GM23248 (cell line): ENCODE results near the gene LYSMD1.

Source experiments
- EZH2 ChIP-seq: fragments of 200-600 bp; sonication (generic); IDR thresholded peaks from 2 replicates; pipeline ENCODE4 v1.6.1; 2018; ENCODE audit warnings: antibody characterized with exemption, mild to moderate bottlenecking; ENCODE audit not compliant: insufficient read depth, poor library complexity, severe bottlenecking
- EZH2phosphoT487 ChIP-seq: fragments of 200-600 bp; sonication (generic); IDR thresholded peaks from 2 replicates; pipeline ENCODE4 v1.6.1; 2018; ENCODE audit warnings: antibody characterized with exemption, moderate library complexity, mild to moderate bottlenecking, low read depth; ENCODE audit not compliant: insufficient read depth

GRCh38 chr1:151144474-151145303 is 21.0 kb downstream of the LYSMD1 start:
- TF ChIP-seq EZH2 (no peak), EZH2phosphoT487 (no peak)
